SK-N-MC (cell line): ENCODE measurements around the gene ACAP2.

Experiments
- DNase-seq: peaks from one replicate; pipeline ENCODE4 v3.0.0-alpha.2; 2011; ENCODE audit warnings: low read depth, low spot score
- H3K27ac ChIP-seq: fragments of 200-600 bp; sonication (generic); 2 replicates; pipeline ENCODE4 v1.5.1; 2016; ENCODE audit warnings: mixed run types
- H3K36me3 ChIP-seq: fragments of 200-600 bp; sonication (generic); 2 replicates; pipeline ENCODE4 v1.6.1; 2017; ENCODE audit warnings: antibody characterized with exemption, low read length, mixed read lengths; ENCODE audit not compliant: insufficient read depth
- H3K4me3 ChIP-seq: fragments of 200-600 bp; sonication (generic); 2 replicates; pipeline ENCODE4 v1.5.1; 2016
- H3K9ac ChIP-seq: fragments of 200-600 bp; sonication (generic); 2 replicates; pipeline ENCODE4 v1.8.0; 2017; ENCODE audit warnings: mixed run types, mixed read lengths; ENCODE audit not compliant: insufficient read length
- H3K9me3 ChIP-seq: fragments of 200-600 bp; sonication (generic); 2 replicates; pipeline ENCODE4 v1.6.1; 2017; ENCODE audit warnings: low read depth, mild to moderate bottlenecking, antibody characterized with exemption, low read length, moderate library complexity, mixed read lengths
- EZH2 ChIP-seq: fragments of 200-600 bp; sonication (generic); IDR thresholded peaks from one replicate; pipeline ENCODE4 v1.6.1; 2017; ENCODE audit warnings: antibody characterized with exemption
- FOXP2 ChIP-seq: optimal IDR thresholded peaks from 2 replicates; pipeline ENCODE3; 2011; ENCODE audit warnings: mild to moderate bottlenecking, moderate library complexity; ENCODE audit not compliant: insufficient read depth; ENCODE audit errors: extremely low read length, control extremely low read depth
- POLR2AphosphoS5 ChIP-seq: IDR thresholded peaks from 2 replicates; pipeline ENCODE4 v1.6.1; 2012; ENCODE audit warnings: mild to moderate bottlenecking, low read depth, low read length, borderline replicate concordance

ACAP2 gene

GRCh38 chr3:195438371-195438770, 4.4 kb downstream of the ACAP2 start:
- DNase-seq: no peak
- Histone ChIP-seq H3K9ac (no peak overlapping the region), H3K9me3 (no peaks in the 10 kb centered on the region), H3K36me3 (no peaks in the 10 kb centered on the region), H3K4me3 (no peak overlapping the region), H3K27ac (no peak overlapping the region)
- no peak for TF ChIP-seq POLR2AphosphoS5
- no peak for TF ChIP-seq FOXP2
- no peak for TF ChIP-seq EZH2

- DNase-seq: no peak
- H3K4me3 ChIP-seq: no peak overlapping the region
- no peak overlapping the region for H3K27ac ChIP-seq
- H3K9me3 ChIP-seq: no peaks in the 10 kb centered on the region
- TF ChIP-seq EZH2: no peak
- H3K9ac ChIP-seq: no peak overlapping the region
- no peaks in the 10 kb centered on the region; the same call in none of the 2 replicates for H3K36me3 ChIP-seq
These were observed 17.0 kb downstream of the ACAP2 start for GRCh38 chr3:195425849-195426248.

GRCh38 chr3:195423818-195424217, 19.0 kb downstream of the ACAP2 start:
- H3K36me3 ChIP-seq: no peaks in the 10 kb centered on the region; the same call in none of the 2 replicates
- no peak overlapping the region for H3K4me3 ChIP-seq
- no peak overlapping the region for H3K27ac ChIP-seq
- H3K9me3 ChIP-seq: no peaks in the 10 kb centered on the region
- no peak for DNase-seq
- TF ChIP-seq POLR2AphosphoS5 (no peak), EZH2 (no peak), FOXP2 (no peak)
- H3K9ac ChIP-seq: no peak overlapping the region

- no peaks in the 10 kb centered on the region for H3K9me3 ChIP-seq
- H3K36me3 ChIP-seq: no peaks in the 10 kb centered on the region; the same call in none of the 2 replicates
- no peak overlapping the region for H3K9ac ChIP-seq
- H3K4me3 ChIP-seq: no peak overlapping the region
- DNase-seq: no peak
- no peak for TF ChIP-seq FOXP2
- no peak for TF ChIP-seq POLR2AphosphoS5
- TF ChIP-seq EZH2: no peak
- H3K27ac ChIP-seq: no peak overlapping the region
These were observed 21.4 kb downstream of the ACAP2 start for GRCh38 chr3:195421400-195421799.

GRCh38 chr3:195416795-195417194, 26.0 kb downstream of the ACAP2 start:
- no peak overlapping the region for H3K9ac ChIP-seq
- H3K4me3 ChIP-seq: no peak overlapping the region
- TF ChIP-seq EZH2: no peak
- no peak for TF ChIP-seq POLR2AphosphoS5
- no peak for TF ChIP-seq FOXP2
- no peak overlapping the region for H3K27ac ChIP-seq
- no peaks in the 10 kb centered on the region; the same call in 1 of the 2 replicates for H3K36me3 ChIP-seq
- DNase-seq: no peak
- no peaks in the 10 kb centered on the region for H3K9me3 ChIP-seq

GRCh38 chr3:195411836-195412235, 31.0 kb downstream of the ACAP2 start:
- Histone ChIP-seq H3K9ac (no peak overlapping the region), H3K36me3 (peaks cover 13% of the 10 kb centered on the region), H3K9me3 (no peaks in the 10 kb centered on the region; the same call in 1 of the 2 replicates), H3K27ac (no peak overlapping the region), H3K4me3 (no peak overlapping the region)
- no peak for DNase-seq
- TF ChIP-seq FOXP2: no peak
- no peak for TF ChIP-seq POLR2AphosphoS5
- TF ChIP-seq EZH2: no peak

- Histone ChIP-seq H3K9ac (no peak overlapping the region), H3K27ac (no peak overlapping the region), H3K36me3 (peaks cover 13% of the 10 kb centered on the region), H3K9me3 (no peaks in the 10 kb centered on the region; the same call in 1 of the 2 replicates), H3K4me3 (no peak overlapping the region)
- TF ChIP-seq POLR2AphosphoS5: no peak
- TF ChIP-seq FOXP2: no peak
- no peak for TF ChIP-seq EZH2
- DNase-seq: no peak
These were observed 32.3 kb downstream of the ACAP2 start for GRCh38 chr3:195410546-195410945.

- H3K27ac ChIP-seq: no peak overlapping the region
- DNase-seq: no peak
- H3K36me3 ChIP-seq: peaks cover 13% of the 10 kb centered on the region
- H3K4me3 ChIP-seq: no peak overlapping the region
- no peaks in the 10 kb centered on the region; the same call in 1 of the 2 replicates for H3K9me3 ChIP-seq
- no peak overlapping the region for H3K9ac ChIP-seq
- no peak for TF ChIP-seq FOXP2
- TF ChIP-seq EZH2: no peak
- no peak for TF ChIP-seq POLR2AphosphoS5
These were observed 35.0 kb downstream of the ACAP2 start for GRCh38 chr3:195407531-195408409.

- Histone ChIP-seq H3K4me3 (no peak overlapping the region), H3K9ac (no peak overlapping the region), H3K36me3 (peaks cover 7% of the 10 kb centered on the region), H3K27ac (no peak overlapping the region), H3K9me3 (no peaks in the 10 kb centered on the region; the same call in 1 of the 2 replicates)
- TF ChIP-seq POLR2AphosphoS5: no peak
- TF ChIP-seq FOXP2: no peak
- no peak for TF ChIP-seq EZH2
- no peak for DNase-seq
These were observed 37.2 kb downstream of the ACAP2 start for GRCh38 chr3:195405651-195406050.
